D721Med (cell line): Measurements from ENCODE around the gene PECR.
A peak's percentile ranks its signal among the peaks of the same experiment; 100 is the strongest.

ENCODE experiments used
- DNase-seq: peaks from one replicate; pipeline ENCODE4 v3.0.0; 2011; ENCODE audit warnings: low spot score; ENCODE audit not compliant: insufficient read length
- FAIRE-seq: peaks from 2 replicates; lab custom pipeline; 2011; peaks lifted over from hg19 to GRCh38; lab: Jason Lieb, UNC
- CTCF ChIP-seq: IDR thresholded peaks from 2 replicates; pipeline ENCODE4 v1.5.1; 2012; ENCODE audit warnings: mild to moderate bottlenecking, control low read depth; ENCODE audit not compliant: insufficient read depth; ENCODE audit errors: missing control alignments

PECR gene

GRCh38 chr2:216081487-216082116 lies at the start of gene PECR, which contains the start of gene TMEM169:
Gene PECR, minus strand, starts transcription at chr2:216081809. Its CDS starts 68 bp downstream, at chr2:216081741.
Gene TMEM169, plus strand, starts transcription at chr2:216081919. Its CDS starts 14,045 bp downstream, at chr2:216095964.
- no peak for FAIRE-seq
- peak; percentile 87 for DNase-seq
- no peak for TF ChIP-seq CTCF

GRCh38 chr2:216130346-216130971 lies 48.9 kb upstream of the PECR start:
- DNase-seq (no peak), FAIRE-seq (no peak)
- TF ChIP-seq CTCF, result no peak

- no peak for TF ChIP-seq CTCF
- FAIRE-seq (no peak), DNase-seq (no peak)
Measured at GRCh38 chr2:216126943-216127342, 45.3 kb upstream of the PECR start.

- no peak for FAIRE-seq
- no peak for DNase-seq
- TF ChIP-seq CTCF, result no peak
Measured at GRCh38 chr2:216121255-216121654, 39.6 kb upstream of the PECR start.

GRCh38 chr2:216119986-216120385 lies 38.4 kb upstream of the PECR start:
- TF ChIP-seq CTCF, result no peak
- peak; percentile 21 for FAIRE-seq
- no peak for DNase-seq

GRCh38 chr2:216119146-216119545 lies 37.5 kb upstream of the PECR start:
- peak; percentile 55 for FAIRE-seq
- DNase-seq, result no peak
- no peak for TF ChIP-seq CTCF

- peak; percentile 32 for FAIRE-seq
- TF ChIP-seq CTCF, result no peak
- no peak for DNase-seq
Measured at GRCh38 chr2:216118474-216118873, 36.9 kb upstream of the PECR start.
